ENCODE data around the gene SLC39A13.

The SLC39A13 gene

GRCh38 chr11:47461876-47462275 is 53.5 kb downstream of the SLC39A13 start:
- no peak for DNase-seq

GRCh38 chr11:47464483-47464882 is 56.1 kb downstream of the SLC39A13 start:
- no peak for DNase-seq
